GM04504 (cell line): ENCODE results near the gene MYH9.
A peak's percentile ranks its signal among the peaks of the same experiment; 100 is the strongest.

Source experiments
- DNase-seq: peaks from one replicate; pipeline ENCODE4 v3.0.0-alpha.2; 2012; ENCODE audit warnings: low read depth

MYH9 gene

GRCh38 chr22:36246718-36247117 lies 141.0 kb downstream of the MYH9 start:
- DNase-seq = no peak

GRCh38 chr22:36245805-36246356 lies 141.9 kb downstream of the MYH9 start:
- DNase-seq = no peak

GRCh38 chr22:36244522-36245391 lies 143.0 kb downstream of the MYH9 start:
- no peak for DNase-seq

- DNase-seq = no peak
These were observed 143.8 kb downstream of the MYH9 start for GRCh38 chr22:36243986-36244385.

- DNase-seq = peak; percentile 89
These were observed 148.2 kb downstream of the MYH9 start, which contains the start of gene APOL2 for GRCh38 chr22:36239401-36240171. TSS of gene APOL2 (minus strand) at chr22:36239527. CDS start at chr22:36233162, 6,365 bp downstream.

GRCh38 chr22:36239150-36239400 lies 148.7 kb downstream of the MYH9 start:
- DNase-seq = no peak

- no peak for DNase-seq
These were observed 149.2 kb downstream of the MYH9 start for GRCh38 chr22:36238373-36239149.

- DNase-seq = no peak
These were observed 150.1 kb downstream of the MYH9 start for GRCh38 chr22:36237462-36238372.

- no peak for DNase-seq
These were observed 151.1 kb downstream of the MYH9 start for GRCh38 chr22:36236388-36237319.

GRCh38 chr22:36235585-36235984 lies 152.2 kb downstream of the MYH9 start:
- DNase-seq = no peak

GRCh38 chr22:36234919-36235318 lies 152.8 kb downstream of the MYH9 start:
- no peak for DNase-seq

GRCh38 chr22:36234213-36234612 lies 153.6 kb downstream of the MYH9 start:
- DNase-seq = no peak

GRCh38 chr22:36233796-36234195 lies 154.0 kb downstream of the MYH9 start:
- DNase-seq = no peak

GRCh38 chr22:36232715-36233401 lies 154.9 kb downstream of the MYH9 start:
- DNase-seq = no peak
